Measurements from ENCODE around the gene HSPA5. TPM values are rescaled to one million over a fixed set of nuclear protein-coding genes. Genes with fewer than 3 reads are reported as not detected.
"Not testable (repeated sequence)": the region's sequence is repeated elsewhere in the genome, so short reads cannot be mapped to it uniquely, and the experiment has no call there.

Gene HSPA5
- total RNA-seq, 2 experiments from 2014 or later: 136 to 138 TPM

DNA sequence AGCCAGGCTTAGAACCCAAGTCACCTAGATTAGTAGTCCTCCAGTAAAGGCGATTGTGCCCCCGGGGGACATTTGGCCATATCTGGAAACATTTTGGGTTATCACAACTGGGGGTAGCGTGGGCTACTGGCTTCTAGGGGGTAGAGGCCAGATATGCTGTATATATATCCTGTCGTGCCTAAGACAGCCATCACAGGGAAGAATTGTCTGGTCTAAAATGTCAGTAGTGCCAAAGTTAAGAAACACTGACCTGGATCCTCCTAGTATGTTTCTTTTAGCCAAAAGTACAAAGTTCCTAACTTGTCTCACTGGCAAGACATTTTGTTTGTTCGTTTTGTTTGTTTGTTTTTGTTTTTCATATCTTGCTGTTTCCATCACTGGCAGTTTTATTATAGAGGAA, 27.0 kb downstream of the HSPA5 start:
- Mint-ChIP-seq H3K27me3 (ENCODE audit: low read depth) (no peaks in the 10 kb centered on the region), H3K36me3 (ENCODE audit: low read depth) (peaks cover 27% of the 10 kb centered on the region), H3K4me3 (no peak overlapping the region), H3K4me1 (ENCODE audit: low read depth) (no peaks in the 10 kb centered on the region), H3K27ac (no peak overlapping the region), H3K9me3 (no peaks in the 10 kb centered on the region)
- DNase-seq: no peak
- intact Hi-C loops (cut with micrococcal nuclease): no loop called here
- CTCF ChIA-PET: no interaction called here

DNA sequence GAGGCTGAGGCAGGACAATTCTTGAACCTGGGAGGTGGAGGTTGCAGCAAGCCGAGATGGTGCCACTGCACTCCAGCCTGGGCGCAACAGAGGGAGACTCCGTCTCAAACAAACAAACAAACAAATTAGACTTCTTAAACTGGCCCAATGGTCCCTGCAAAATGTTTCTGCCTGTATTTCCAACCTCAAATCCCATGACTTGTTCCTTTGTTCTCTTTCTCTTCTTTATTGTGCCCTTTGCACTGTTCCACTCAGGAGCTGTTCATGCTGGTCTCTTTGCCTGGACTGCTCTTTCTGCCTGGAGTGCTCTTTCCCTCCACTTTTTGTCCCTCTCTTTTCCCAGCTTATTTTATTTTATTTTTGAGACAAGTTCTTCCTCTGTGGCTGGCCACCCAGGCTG, 36.7 kb downstream of the HSPA5 start:
- Mint-ChIP-seq H3K27ac (no peak overlapping the region), H3K27me3 (ENCODE audit: low read depth) (no peaks in the 10 kb centered on the region), H3K9me3 (no peaks in the 10 kb centered on the region), H3K4me1 (ENCODE audit: low read depth) (peaks cover 22% of the 10 kb centered on the region), H3K4me3 (no peak overlapping the region), H3K36me3 (ENCODE audit: low read depth) (peaks cover 41% of the 10 kb centered on the region)
- DNase-seq: no peak
- CTCF ChIA-PET: no interaction called here
- intact Hi-C loops (cut with micrococcal nuclease): no loop called here

DNA sequence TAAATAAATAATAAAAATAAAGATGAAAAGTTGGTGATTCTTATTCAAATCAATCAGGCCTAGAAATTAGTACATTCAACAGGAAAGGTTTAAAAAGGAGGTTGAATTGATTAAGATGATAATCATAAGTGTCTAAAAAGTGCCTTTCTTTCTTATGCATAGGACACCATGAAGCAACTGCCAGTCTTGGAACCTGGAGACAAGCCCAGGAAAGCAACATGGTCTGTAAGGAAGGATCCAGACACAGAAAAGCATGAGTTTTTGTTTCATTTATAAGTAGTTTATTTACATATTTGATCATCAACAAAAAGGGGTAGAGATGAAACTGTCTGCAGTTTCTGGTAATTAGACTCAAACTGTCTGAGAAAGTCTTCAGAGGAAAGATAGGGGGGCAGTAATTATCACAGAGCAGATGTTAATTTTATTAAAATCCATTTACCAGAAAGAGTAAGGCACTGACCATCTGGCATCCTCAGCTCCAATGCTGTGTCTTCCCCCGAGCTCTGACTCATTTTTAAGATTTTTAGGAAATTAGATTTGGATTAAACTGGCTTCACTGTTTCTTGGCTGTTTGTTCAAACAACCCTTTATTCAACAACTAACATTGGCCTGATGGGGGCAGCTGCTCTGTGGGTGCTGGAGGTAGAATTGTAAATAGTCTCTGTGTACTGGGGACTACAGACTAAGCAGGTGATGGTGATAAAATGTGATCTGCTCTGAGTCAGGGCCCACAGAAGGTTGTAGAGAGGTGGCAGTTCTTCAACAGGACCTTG, 38.1 kb downstream of the HSPA5 start:
- no peak for DNase-seq
- H3K4me1 Mint-ChIP-seq (ENCODE audit: low read depth): peaks cover 27% of the 10 kb centered on the region
- no peaks in the 10 kb centered on the region for H3K27me3 Mint-ChIP-seq (ENCODE audit: low read depth)
- CTCF ChIA-PET: interaction anchor here (0.6 kb wide), 1 partner anchor 172 kb away, joined by 3 read pairs; no protein-coding TSS in a partner anchor
- H3K9me3 Mint-ChIP-seq: no peaks in the 10 kb centered on the region
- intact Hi-C loops (cut with micrococcal nuclease): no loop called here
- no peak overlapping the region for H3K27ac Mint-ChIP-seq
- H3K4me3 Mint-ChIP-seq: peak overlapping the region; percentile 18
- H3K36me3 Mint-ChIP-seq (ENCODE audit: low read depth): peaks cover 33% of the 10 kb centered on the region

DNA sequence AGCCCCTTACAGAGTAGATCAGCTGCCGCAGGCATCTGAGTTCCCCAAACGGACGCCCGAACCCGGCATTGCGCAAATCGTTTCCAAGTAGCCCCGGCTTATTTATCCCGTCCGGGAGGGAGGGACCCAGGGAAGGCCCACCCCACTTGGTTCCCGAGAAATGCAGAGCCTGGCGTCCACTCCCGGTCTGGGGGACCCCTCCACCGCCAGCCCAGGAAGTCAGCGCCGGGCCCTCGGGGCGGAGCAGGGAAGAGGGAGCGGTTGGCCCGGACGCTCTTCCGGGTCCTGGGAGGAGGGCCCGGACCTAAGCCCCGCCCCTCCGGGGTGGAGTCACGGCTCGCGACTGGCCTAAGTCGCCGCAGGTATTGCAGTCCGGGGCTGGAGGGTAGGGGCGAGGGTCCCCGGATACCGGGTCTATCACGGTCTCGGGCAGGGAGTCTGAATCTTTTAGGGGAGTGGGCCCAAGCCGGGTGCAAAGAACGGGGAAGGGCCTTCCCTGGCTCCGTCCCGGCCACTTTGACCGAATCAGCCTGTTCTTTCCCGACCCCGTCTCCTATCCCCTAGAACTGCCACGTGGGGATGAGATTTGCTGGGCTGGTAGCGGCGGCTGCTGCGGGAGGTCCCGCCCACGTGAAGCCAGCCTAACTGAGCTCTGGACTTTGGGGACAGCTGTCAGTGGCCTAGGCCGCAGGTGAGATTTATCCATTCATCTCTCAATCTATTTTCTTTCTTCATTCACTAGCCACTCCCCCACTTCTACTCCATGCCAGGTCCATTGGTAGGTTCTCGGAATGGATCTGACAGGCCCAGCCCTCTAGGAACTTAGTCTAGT, 40.7 kb downstream of the HSPA5 start, which contains the start of gene RABEPK:
Gene RABEPK (plus strand): TSS at position 327 of the 832 bp plus-strand sequence. CDS start 2,472 bp downstream, outside the sequence.
- peak; percentile 91 for DNase-seq
- Mint-ChIP-seq H3K27me3 (ENCODE audit: low read depth) (no peaks in the 10 kb centered on the region), H3K27ac (peak within 1 kb of the TSS; percentile 81), H3K9me3 (no peaks in the 10 kb centered on the region), H3K4me1 (ENCODE audit: low read depth) (peaks cover 39% of the 10 kb centered on the region), H3K4me3 (peak within 1 kb of the TSS; percentile 91), H3K36me3 (ENCODE audit: low read depth) (peaks cover 22% of the 10 kb centered on the region)
- intact Hi-C loops (cut with micrococcal nuclease): loop anchor here (1.0 to 2.0 kb wide), 3 partner anchors 10 to 60 kb away; partner anchors contain the start of genes GAPVD1 and HSPA5
- CTCF ChIA-PET: interaction anchor here (0.6 to 1.5 kb wide), 2 partner anchors 10 to 159 kb away, joined by 6 read pairs; no protein-coding TSS in a partner anchor

DNA sequence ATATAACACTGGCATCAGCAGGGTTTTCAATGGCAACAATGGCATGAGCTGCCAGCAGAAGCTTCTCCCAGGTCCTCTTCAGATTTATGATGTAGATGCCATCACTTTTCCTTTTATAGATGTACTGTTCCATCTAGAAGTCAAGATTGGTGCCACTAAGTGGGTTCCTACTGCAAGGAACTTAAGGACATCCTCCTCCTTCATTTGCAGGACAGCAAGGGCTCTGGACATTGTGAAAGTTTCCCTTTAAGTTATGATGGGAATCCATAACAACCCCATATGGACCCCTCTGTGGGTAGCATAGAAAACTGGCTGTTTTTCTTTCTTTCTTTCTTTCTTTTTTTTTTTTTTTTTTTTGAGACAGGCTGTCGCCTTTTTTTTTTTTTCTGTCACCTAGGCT, 45.6 kb downstream of the HSPA5 start:
- intact Hi-C loops (cut with micrococcal nuclease): loop anchor here (2.0 to 10.0 kb wide), 3 partner anchors 333 to 509 kb away; partner anchors contain the start of genes ARPC5L and MAPKAP1
- peaks cover 62% of the 10 kb centered on the region for H3K4me1 Mint-ChIP-seq (ENCODE audit: low read depth)
- CTCF ChIA-PET: interaction anchor here (1.2 kb wide), 1 partner anchor 11 kb away, joined by 9 read pairs; no protein-coding TSS in a partner anchor
- not testable (repeated sequence) for H3K9me3 Mint-ChIP-seq; H3K4me3 Mint-ChIP-seq; H3K36me3 Mint-ChIP-seq (ENCODE audit: low read depth); DNase-seq; H3K27me3 Mint-ChIP-seq (ENCODE audit: low read depth)
- H3K27ac Mint-ChIP-seq: peak overlapping the region; percentile 88

DNA sequence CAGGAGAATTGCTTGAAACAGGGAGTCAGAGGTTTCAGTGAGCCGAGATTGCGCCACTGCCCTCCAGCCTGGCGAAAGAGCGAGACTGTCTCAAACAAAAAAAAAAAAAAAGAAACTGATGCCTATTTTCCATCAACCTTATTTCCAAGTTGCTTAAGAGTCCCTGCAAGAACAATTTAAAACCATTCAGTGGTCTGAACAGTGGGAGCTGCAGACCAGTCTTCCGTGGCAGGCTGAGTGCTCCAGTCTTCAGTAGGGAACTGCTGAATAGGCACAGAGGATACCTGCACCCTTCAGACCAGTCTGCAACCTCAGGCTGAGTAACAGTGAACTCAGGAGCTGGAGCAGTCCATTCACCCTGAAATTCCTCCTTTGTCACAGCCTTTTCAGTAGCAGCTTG, 46.7 kb downstream of the HSPA5 start:
- peak; percentile 23 for DNase-seq
- H3K9me3 Mint-ChIP-seq; H3K36me3 Mint-ChIP-seq (ENCODE audit: low read depth); H3K27me3 Mint-ChIP-seq (ENCODE audit: low read depth): not testable (repeated sequence)
- intact Hi-C loops (cut with micrococcal nuclease): loop anchor here (2.0 to 10.0 kb wide), 3 partner anchors 332 to 510 kb away; partner anchors contain the start of genes ARPC5L, MAPKAP1 and NR6A1
- H3K27ac Mint-ChIP-seq: peak overlapping the region; percentile 88
- peaks cover 61% of the 10 kb centered on the region for H3K4me1 Mint-ChIP-seq (ENCODE audit: low read depth)
- CTCF ChIA-PET: interaction anchor here (0.7 to 1.2 kb wide), 2 partner anchors 10 to 72 kb away, joined by 6 to 9 read pairs; no protein-coding TSS in a partner anchor
- H3K4me3 Mint-ChIP-seq: peak overlapping the region; percentile 55

DNA sequence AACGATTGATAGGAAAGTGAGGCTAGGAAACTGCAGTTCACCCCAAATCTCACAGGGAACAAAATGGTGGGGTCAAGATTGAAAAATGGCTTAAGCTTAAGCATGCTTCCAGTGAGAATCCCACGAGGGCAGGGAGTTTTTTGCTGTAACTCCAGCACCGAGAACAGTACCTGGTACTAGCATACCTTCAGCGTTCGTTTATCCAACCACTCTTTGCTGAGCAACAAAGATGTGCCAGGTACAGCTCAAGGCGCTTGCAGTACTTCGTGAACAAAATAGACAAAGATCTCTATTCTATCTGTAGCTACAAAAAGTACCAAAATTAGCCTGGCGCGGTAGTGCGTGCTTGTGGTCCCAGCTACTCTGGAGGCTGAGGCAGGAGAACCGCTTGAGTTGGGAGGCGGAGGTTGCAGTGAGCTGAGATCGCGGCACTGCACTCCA, 50.8 kb downstream of the HSPA5 start:
- no peaks in the 10 kb centered on the region for H3K27me3 Mint-ChIP-seq (ENCODE audit: low read depth)
- peak overlapping the region; percentile 97 for H3K4me3 Mint-ChIP-seq
- peak; percentile 48 for DNase-seq
- intact Hi-C loops (cut with micrococcal nuclease): loop anchor here (1.0 to 10.0 kb wide), 7 partner anchors 10 to 514 kb away; partner anchors contain the start of genes GAPVD1, MAPKAP1, NR6A1 and RABEPK
- no peaks in the 10 kb centered on the region for H3K9me3 Mint-ChIP-seq
- peaks cover 4% of the 10 kb centered on the region for H3K36me3 Mint-ChIP-seq (ENCODE audit: low read depth)
- H3K4me1 Mint-ChIP-seq (ENCODE audit: low read depth): peaks cover 67% of the 10 kb centered on the region
- peak overlapping the region; percentile 97 for H3K27ac Mint-ChIP-seq
- CTCF ChIA-PET: interaction anchor here (0.6 to 1.1 kb wide), 4 partner anchors 9 to 326 kb away, joined by 3 to 6 read pairs (median 4); no protein-coding TSS in a partner anchor

DNA sequence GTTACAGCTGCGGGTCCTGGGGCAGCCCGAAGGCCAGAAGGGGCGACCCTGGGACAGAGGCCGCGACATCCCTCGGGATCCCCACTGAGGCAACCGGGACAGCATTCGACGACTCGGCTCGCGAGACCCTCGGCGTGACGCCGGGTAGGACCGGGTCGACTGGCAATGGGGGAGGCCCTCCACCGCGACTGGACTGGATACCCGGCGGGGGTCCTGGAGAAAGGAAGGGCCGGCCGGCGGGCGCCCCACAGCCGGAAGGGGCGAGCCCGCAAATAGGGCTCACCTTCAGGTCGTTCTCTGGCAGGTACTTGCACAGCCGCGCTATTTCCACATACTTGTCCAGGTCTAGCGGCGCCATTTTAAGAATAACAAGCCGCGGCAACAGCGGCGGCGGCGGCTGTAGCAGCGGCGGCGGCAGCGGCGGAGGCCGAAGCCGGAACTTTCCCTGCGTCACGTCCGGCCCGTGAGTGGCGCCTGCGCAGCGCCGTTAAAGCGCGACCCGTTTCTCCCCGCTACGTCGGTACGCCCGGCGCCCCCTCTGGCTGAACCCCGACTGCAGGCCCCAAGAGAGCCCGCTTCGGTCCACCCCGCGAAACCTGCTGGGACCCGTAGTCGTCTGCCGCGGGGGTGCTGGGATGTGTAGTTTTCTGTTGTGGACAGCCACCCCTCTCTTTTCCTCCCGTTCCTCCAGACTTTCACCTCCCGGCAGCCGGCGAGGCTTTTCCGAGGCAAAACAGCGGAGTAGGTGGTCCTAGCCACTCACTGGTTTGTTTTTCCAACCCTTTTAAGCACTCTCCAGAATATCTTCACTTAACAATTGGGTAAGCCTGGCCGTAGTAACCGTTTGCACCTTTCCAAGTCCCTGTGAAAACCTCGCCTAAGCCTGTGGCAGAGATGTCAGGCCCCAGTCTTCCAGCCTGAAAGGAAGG, 51.5 kb downstream of the HSPA5 start, which contains the start of gene PPP6C:
Gene PPP6C (minus strand): TSS at position 443 of the 929 bp plus-strand sequence. CDS start 85 bp downstream, at position 358.
- DNase-seq: peak; percentile 99
- intact Hi-C loops (cut with micrococcal nuclease): loop anchor here (1.0 to 10.0 kb wide), 9 partner anchors 11 to 515 kb away; partner anchors contain the start of genes GAPVD1, GOLGA1, HSPA5 and MAPKAP1
- CTCF ChIA-PET: interaction anchor here (1.1 kb wide), 1 partner anchor 10 kb away, joined by 6 read pairs; no protein-coding TSS in a partner anchor
- H3K27ac Mint-ChIP-seq: peak within 1 kb of the TSS; percentile 97
- peaks cover 4% of the 10 kb centered on the region for H3K36me3 Mint-ChIP-seq (ENCODE audit: low read depth)
- H3K4me3 Mint-ChIP-seq: peak within 1 kb of the TSS; percentile 97
- peaks cover 64% of the 10 kb centered on the region for H3K4me1 Mint-ChIP-seq (ENCODE audit: low read depth)
- no peaks in the 10 kb centered on the region for H3K27me3 Mint-ChIP-seq (ENCODE audit: low read depth)
- no peaks in the 10 kb centered on the region for H3K9me3 Mint-ChIP-seq

DNA sequence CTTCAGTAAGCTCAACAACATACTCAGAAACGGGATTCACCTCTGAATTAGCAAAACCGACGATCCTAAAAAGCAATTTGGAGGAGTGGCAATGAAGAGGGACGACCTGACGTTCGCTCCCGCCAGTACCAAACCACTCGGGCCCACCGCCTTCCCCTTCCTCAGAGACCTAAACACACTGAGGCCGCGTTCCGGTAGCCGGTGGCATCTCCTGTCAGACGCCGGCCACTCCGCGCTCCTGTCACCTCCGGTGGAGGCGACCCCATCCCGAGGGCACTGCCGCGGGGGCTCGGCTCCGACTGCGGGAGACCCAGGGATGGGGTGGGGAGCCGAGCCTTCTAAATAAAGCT, 52.2 kb downstream of the HSPA5 start:
- peaks cover 7% of the 10 kb centered on the region for H3K36me3 Mint-ChIP-seq (ENCODE audit: low read depth)
- peak overlapping the region; percentile 97 for H3K4me3 Mint-ChIP-seq
- H3K4me1 Mint-ChIP-seq (ENCODE audit: low read depth): peaks cover 60% of the 10 kb centered on the region
- peak overlapping the region; percentile 97 for H3K27ac Mint-ChIP-seq
- peak; percentile 47 for DNase-seq
- CTCF ChIA-PET: no interaction called here
- intact Hi-C loops (cut with micrococcal nuclease): loop anchor here (1.0 to 2.0 kb wide), 2 partner anchors 52 to 248 kb away; partner anchors contain the start of genes GOLGA1 and HSPA5
- H3K9me3 Mint-ChIP-seq: no peaks in the 10 kb centered on the region
- H3K27me3 Mint-ChIP-seq (ENCODE audit: low read depth): no peaks in the 10 kb centered on the region
